HG03066 (cell line): Measurements from ENCODE around the gene GFRA1.

Source experiments
- ATAC-seq: cut with Tn5 transposase; IDR thresholded peaks from one replicate; pipeline ENCODE4 v1.9.1; 2021; ENCODE audit warnings: low read depth; ENCODE audit not compliant: unreplicated experiment

The GFRA1 gene

GRCh38 chr10:116271593-116272439, 1.2 kb downstream of the GFRA1 start:
- ATAC-seq: no peak

GRCh38 chr10:116270771-116271592, 2.0 kb downstream of the GFRA1 start:
- no peak for ATAC-seq

GRCh38 chr10:116270126-116270770, 2.8 kb downstream of the GFRA1 start:
- ATAC-seq: no peak

GRCh38 chr10:116269619-116270018, 3.4 kb downstream of the GFRA1 start:
- no peak for ATAC-seq

GRCh38 chr10:116268976-116269375, 4.0 kb downstream of the GFRA1 start:
- ATAC-seq: no peak

GRCh38 chr10:116265686-116266085, 7.3 kb downstream of the GFRA1 start:
- ATAC-seq: no peak

- ATAC-seq: no peak
These were observed 8.9 kb downstream of the GFRA1 start for GRCh38 chr10:116263870-116264655.

GRCh38 chr10:116262678-116263077, 10.3 kb downstream of the GFRA1 start:
- no peak for ATAC-seq

- no peak for ATAC-seq
These were observed 12.4 kb downstream of the GFRA1 start for GRCh38 chr10:116260599-116260998.

GRCh38 chr10:116259638-116260037, 13.4 kb downstream of the GFRA1 start:
- ATAC-seq: no peak

GRCh38 chr10:116257785-116258184, 15.2 kb downstream of the GFRA1 start:
- no peak for ATAC-seq

- no peak for ATAC-seq
These were observed 16.2 kb downstream of the GFRA1 start for GRCh38 chr10:116256752-116257259.

- ATAC-seq: no peak
These were observed 16.9 kb downstream of the GFRA1 start for GRCh38 chr10:116255886-116256751.

- no peak for ATAC-seq
These were observed 18.4 kb downstream of the GFRA1 start for GRCh38 chr10:116254422-116255155.

GRCh38 chr10:116253716-116254115, 19.3 kb downstream of the GFRA1 start:
- ATAC-seq: no peak

GRCh38 chr10:116251602-116252395, 21.2 kb downstream of the GFRA1 start:
- no peak for ATAC-seq

- ATAC-seq: no peak
These were observed 25.3 kb downstream of the GFRA1 start for GRCh38 chr10:116247691-116248090.

GRCh38 chr10:116246263-116246662, 26.7 kb downstream of the GFRA1 start:
- ATAC-seq: no peak
